ENCODE measurements around the gene COMMD1.
"Not testable (repeated sequence)": the region's sequence is repeated elsewhere in the genome, so short reads cannot be mapped to it uniquely, and the experiment has no call there.

GRCh38 chr2:61954856-61955255 is 49.4 kb downstream of the COMMD1 start:
- not testable (repeated sequence) for TF ChIP-seq CTCF (conservative IDR thresholded peaks at IDR 0.05; ENCODE audit: low read depth, low read length); EZH2phosphoT487 (IDR thresholded peaks at IDR 0.05; ENCODE audit: borderline replicate concordance, low read length); EZH2 (IDR thresholded peaks at IDR 0.05; ENCODE audit: low read length, unreplicated experiment)

Measured in PC-3 (cell line).